HG03045 (cell line): ENCODE results near the gene PNMA8C.
"Not testable (repeated sequence)": the region's sequence is repeated elsewhere in the genome, so short reads cannot be mapped to it uniquely, and the experiment has no call there.

Experiments
- ATAC-seq: cut with Tn5 transposase; IDR thresholded peaks from one replicate; pipeline ENCODE4 v1.9.1; 2021; ENCODE audit warnings: mild to moderate bottlenecking, moderate library complexity; ENCODE audit not compliant: unreplicated experiment

The PNMA8C gene

GRCh38 chr19:46447824-46448223 lies 19.1 kb upstream of the PNMA8C start:
- ATAC-seq: no peak

- no peak for ATAC-seq
Measured at GRCh38 chr19:46447006-46447405, 18.3 kb upstream of the PNMA8C start.

- ATAC-seq: no peak
Measured at GRCh38 chr19:46446021-46446420, 17.3 kb upstream of the PNMA8C start.

- ATAC-seq: no peak
Measured at GRCh38 chr19:46442808-46443450, 14.2 kb upstream of the PNMA8C start.

GRCh38 chr19:46441866-46442265 lies 13.1 kb upstream of the PNMA8C start:
- no peak for ATAC-seq

GRCh38 chr19:46435689-46436088 lies 7.0 kb upstream of the PNMA8C start:
- ATAC-seq: not testable (repeated sequence)

GRCh38 chr19:46435009-46435408 lies 6.3 kb upstream of the PNMA8C start:
- no peak for ATAC-seq

GRCh38 chr19:46433470-46433869 lies 4.7 kb upstream of the PNMA8C start:
- ATAC-seq: not testable (repeated sequence)

- no peak for ATAC-seq
Measured at GRCh38 chr19:46431824-46432223, 3.1 kb upstream of the PNMA8C start.

GRCh38 chr19:46429999-46430398 lies 1.3 kb upstream of the PNMA8C start:
- no peak for ATAC-seq

GRCh38 chr19:46427518-46428045 lies 1.2 kb downstream of the PNMA8C start:
- no peak for ATAC-seq

GRCh38 chr19:46426506-46427162 lies 2.1 kb downstream of the PNMA8C start:
- ATAC-seq: no peak

GRCh38 chr19:46426035-46426505 lies 2.7 kb downstream of the PNMA8C start:
- ATAC-seq: no peak

GRCh38 chr19:46423188-46423587 lies 5.5 kb downstream of the PNMA8C start:
- no peak for ATAC-seq

- no peak for ATAC-seq
Measured at GRCh38 chr19:46422344-46422743, 6.4 kb downstream of the PNMA8C start.

GRCh38 chr19:46420056-46420455 lies 8.7 kb downstream of the PNMA8C start:
- ATAC-seq: no peak

- ATAC-seq: not testable (repeated sequence)
Measured at GRCh38 chr19:46415804-46416709, 12.7 kb downstream of the PNMA8C start.

GRCh38 chr19:46414899-46415298 lies 13.8 kb downstream of the PNMA8C start:
- ATAC-seq: not testable (repeated sequence)

- no peak for ATAC-seq
Measured at GRCh38 chr19:46413262-46414031, 15.3 kb downstream of the PNMA8C start, which contains the start of gene CCDC8. TSS of gene CCDC8 (minus strand) at chr19:46413564. CDS start at chr19:46412810, 754 bp downstream.

- ATAC-seq: no peak
Measured at GRCh38 chr19:46412650-46413261, 16.0 kb downstream of the PNMA8C start.
